Retinal pigment epithelial cell (primary cell): Measurements from ENCODE around the gene EN2.

Experiments used
- DNase-seq: peaks from one replicate; pipeline ENCODE4 v3.0.0-alpha.2; 2010; ENCODE audit warnings: low read depth
- H3K4me3 ChIP-seq: 2 replicates; pipeline ENCODE4 v1.5.1; 2011; ENCODE audit warnings: mild to moderate bottlenecking, low read length, control low read depth, moderate library complexity
- TF ChIP-seq, protein P1 (sequence below): conservative IDR thresholded peaks from 2 replicates; pipeline ENCODE4 v1.5.1; 2011; ENCODE audit warnings: low read depth, low read length, control low read depth, inconsistent platforms

Gene EN2

DNA sequence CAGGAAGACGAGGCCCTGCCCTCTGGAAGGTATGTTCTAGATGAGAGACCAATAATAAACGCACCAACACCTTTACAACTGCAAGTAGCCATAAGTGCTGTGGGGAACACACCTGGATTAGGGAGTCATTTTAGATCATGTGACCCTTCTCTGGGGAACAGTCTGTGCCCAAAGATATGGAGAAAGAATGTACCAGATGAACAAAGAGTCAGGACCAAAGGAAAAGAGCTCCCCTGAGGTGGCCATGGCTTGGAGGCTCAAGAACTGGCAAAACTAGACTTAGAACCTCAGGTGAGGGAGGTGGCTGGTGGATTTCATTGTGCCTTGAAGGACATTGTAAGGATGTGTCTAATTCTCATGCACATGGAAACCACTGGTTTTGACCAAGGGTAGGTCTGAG is 10.3 kb upstream of the EN2 start:
- TF ChIP-seq, protein P1, sequence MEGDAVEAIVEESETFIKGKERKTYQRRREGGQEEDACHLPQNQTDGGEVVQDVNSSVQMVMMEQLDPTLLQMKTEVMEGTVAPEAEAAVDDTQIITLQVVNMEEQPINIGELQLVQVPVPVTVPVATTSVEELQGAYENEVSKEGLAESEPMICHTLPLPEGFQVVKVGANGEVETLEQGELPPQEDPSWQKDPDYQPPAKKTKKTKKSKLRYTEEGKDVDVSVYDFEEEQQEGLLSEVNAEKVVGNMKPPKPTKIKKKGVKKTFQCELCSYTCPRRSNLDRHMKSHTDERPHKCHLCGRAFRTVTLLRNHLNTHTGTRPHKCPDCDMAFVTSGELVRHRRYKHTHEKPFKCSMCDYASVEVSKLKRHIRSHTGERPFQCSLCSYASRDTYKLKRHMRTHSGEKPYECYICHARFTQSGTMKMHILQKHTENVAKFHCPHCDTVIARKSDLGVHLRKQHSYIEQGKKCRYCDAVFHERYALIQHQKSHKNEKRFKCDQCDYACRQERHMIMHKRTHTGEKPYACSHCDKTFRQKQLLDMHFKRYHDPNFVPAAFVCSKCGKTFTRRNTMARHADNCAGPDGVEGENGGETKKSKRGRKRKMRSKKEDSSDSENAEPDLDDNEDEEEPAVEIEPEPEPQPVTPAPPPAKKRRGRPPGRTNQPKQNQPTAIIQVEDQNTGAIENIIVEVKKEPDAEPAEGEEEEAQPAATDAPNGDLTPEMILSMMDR, result no peak
- no peak for DNase-seq
- H3K4me3 ChIP-seq, result no peak overlapping the region

- DNase-seq, result no peak
- H3K4me3 ChIP-seq, result no peak overlapping the region
- TF ChIP-seq, protein P1, result no peak
Measured at GRCh38 chr7:155448632-155449007, 9.3 kb upstream of the EN2 start.

GRCh38 chr7:155449008-155449868 is 8.7 kb upstream of the EN2 start:
- H3K4me3 ChIP-seq, result no peak overlapping the region
- TF ChIP-seq, protein P1, result no peak
- DNase-seq, result no peak

DNA sequence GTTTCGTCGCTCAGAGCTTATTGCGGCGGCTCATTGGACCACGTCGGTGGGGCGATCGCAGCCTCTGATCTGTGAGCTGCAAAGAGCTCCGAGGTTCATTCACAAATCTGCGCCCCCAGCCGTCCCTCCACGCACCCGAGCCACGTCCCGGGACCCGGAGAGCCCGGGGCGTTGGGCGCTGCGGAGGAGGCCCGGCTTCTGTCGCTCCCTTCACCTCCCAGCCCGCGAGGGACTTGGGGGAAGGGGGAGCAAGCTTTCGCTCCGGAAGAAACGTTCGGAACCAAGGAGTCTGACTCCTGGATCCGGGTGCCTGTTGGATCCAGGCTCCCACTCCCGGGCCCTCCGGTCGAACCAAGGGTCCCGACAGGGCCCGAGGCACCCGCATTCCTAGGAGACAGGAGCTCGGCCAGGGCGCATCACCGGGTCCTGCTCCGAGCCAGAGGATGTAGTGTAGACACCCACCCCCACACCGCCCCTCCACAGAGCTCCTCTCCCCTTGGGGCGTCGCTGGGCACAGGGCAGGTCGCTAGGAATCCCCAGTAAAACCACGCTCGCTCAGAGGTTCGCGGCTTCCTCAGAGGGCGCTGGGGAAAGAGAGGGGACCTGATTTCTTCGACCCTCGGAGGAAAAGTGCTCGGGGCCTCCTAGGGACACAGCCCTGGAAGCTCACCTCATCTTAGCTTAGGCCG is 7.9 kb upstream of the EN2 start:
- H3K4me3 ChIP-seq, result no peak overlapping the region
- DNase-seq, result no peak
- TF ChIP-seq, protein P1, result no peak

- no peak for DNase-seq
- TF ChIP-seq, protein P1, result no peak
- H3K4me3 ChIP-seq, result no peak overlapping the region
Measured at GRCh38 chr7:155450558-155450969, 7.4 kb upstream of the EN2 start.

DNA sequence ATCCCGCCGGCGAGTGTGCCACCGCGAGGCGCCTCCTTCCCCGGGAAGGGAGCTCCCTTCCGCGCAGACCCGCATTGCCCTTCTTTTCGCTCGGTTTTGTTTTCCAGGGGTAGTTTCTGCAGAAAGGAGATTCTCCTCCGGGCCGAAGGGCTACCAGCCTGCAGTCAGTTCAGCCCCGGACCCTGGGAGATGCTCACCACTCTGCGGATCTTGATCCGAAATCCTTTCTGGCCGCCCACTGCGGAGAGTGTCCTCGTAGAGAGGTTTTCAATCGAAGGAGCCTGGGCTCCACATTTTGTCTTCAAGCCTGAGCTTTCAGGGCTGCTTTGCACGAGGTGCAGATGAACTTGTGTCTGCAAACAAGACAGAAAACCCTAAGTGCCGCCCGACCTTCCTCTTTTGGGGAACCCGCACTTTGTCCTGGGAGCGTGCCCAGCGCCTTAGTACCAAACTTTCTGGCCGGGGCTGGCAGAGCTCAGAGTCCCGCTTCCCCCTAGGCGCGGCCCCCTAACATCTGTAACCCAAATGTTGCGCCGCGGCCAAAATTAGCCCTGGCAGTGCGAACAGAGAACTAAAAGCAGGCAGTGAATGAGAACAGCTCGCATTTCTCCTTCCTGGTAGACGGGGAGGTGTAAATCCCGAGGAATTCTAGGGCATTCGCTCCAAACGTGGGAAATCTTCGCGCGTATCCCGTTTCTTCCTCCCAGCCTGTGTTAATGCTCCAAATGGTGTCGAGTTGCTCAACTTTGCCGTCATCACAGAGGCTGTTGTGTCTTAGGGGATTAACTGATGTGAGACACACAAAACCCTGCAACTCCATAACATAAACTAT is 6.7 kb upstream of the EN2 start:
- no peak overlapping the region for H3K4me3 ChIP-seq
- DNase-seq, result no peak
- TF ChIP-seq, protein P1, result no peak
